GM12878 (cell line): Measurements from ENCODE around the gene DDX49.

Experiments used
- HDAC6 ChIP-seq: fragments of 200-600 bp; sonication (generic); IDR thresholded peaks from one replicate; pipeline ENCODE4 v1.8.0; 2017; ENCODE audit warnings: antibody characterized with exemption; ENCODE audit not compliant: unreplicated experiment
- LARP7 ChIP-seq: fragments of 450-650 bp; IDR thresholded peaks from 2 replicates; pipeline ENCODE4 v1.6.1; 2017; ENCODE audit warnings: mild to moderate bottlenecking
- RAD21 ChIP-seq: IDR thresholded peaks from 2 replicates; pipeline ENCODE4 v1.6.1; 2011; ENCODE audit warnings: mild to moderate bottlenecking, low read depth, low read length, moderate library complexity; ENCODE audit not compliant: insufficient read depth
- SMC3 ChIP-seq: IDR thresholded peaks from 2 replicates; pipeline ENCODE4 v1.6.1; 2011; ENCODE audit warnings: low read length, improper control_type of control experiment, borderline replicate concordance
- SPI1 ChIP-seq: IDR thresholded peaks from 2 replicates; pipeline ENCODE4 v1.6.1; 2011; ENCODE audit warnings: low read depth, mild to moderate bottlenecking, low read length, moderate library complexity, borderline replicate concordance; ENCODE audit not compliant: insufficient read depth
- ZSCAN29 ChIP-seq: fragments of 450-650 bp; IDR thresholded peaks from 2 replicates; pipeline ENCODE4 v1.6.1; 2017; ENCODE audit warnings: mild to moderate bottlenecking, moderate library complexity
- TF ChIP-seq, protein P1 (sequence below), 3 experiments: IDR thresholded peaks in 2 of 3; conservative IDR thresholded peaks in 1 of 3; 2 replicates each; pipeline ENCODE4 v1.5.1; 2011; ENCODE audit warnings: low read depth in 3 of 3, low read length in 3 of 3, mild to moderate bottlenecking in 3 of 3, control low read depth in 2 of 3, moderate library complexity in 2 of 3, inconsistent platforms in 1 of 3, mixed read lengths in 1 of 3; ENCODE audit not compliant: control insufficient read depth in 2 of 3, insufficient read depth in 1 of 3; ENCODE audit errors: extremely low read depth in 1 of 3
- TF ChIP-seq, protein P2 (sequence below): IDR thresholded peaks from 2 replicates; pipeline ENCODE4 v1.6.1; 2012; ENCODE audit warnings: mild to moderate bottlenecking, low read depth, low read length

- TF ChIP-seq, protein P1, sequence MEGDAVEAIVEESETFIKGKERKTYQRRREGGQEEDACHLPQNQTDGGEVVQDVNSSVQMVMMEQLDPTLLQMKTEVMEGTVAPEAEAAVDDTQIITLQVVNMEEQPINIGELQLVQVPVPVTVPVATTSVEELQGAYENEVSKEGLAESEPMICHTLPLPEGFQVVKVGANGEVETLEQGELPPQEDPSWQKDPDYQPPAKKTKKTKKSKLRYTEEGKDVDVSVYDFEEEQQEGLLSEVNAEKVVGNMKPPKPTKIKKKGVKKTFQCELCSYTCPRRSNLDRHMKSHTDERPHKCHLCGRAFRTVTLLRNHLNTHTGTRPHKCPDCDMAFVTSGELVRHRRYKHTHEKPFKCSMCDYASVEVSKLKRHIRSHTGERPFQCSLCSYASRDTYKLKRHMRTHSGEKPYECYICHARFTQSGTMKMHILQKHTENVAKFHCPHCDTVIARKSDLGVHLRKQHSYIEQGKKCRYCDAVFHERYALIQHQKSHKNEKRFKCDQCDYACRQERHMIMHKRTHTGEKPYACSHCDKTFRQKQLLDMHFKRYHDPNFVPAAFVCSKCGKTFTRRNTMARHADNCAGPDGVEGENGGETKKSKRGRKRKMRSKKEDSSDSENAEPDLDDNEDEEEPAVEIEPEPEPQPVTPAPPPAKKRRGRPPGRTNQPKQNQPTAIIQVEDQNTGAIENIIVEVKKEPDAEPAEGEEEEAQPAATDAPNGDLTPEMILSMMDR (IDR thresholded peaks at IDR 0.05 in 2 of 3, conservative IDR thresholded peaks at IDR 0.05 in 1 of 3; ENCODE audit: control insufficient read depth in 2 of 3, extremely low read depth in 1 of 3, insufficient read depth in 1 of 3, low read depth in 3 of 3, low read length in 3 of 3), result no peak
- TF ChIP-seq SPI1, result no peak
- TF ChIP-seq HDAC6, result no peak
- no peak for TF ChIP-seq RAD21
- no peak for TF ChIP-seq LARP7
- TF ChIP-seq, protein P2, sequence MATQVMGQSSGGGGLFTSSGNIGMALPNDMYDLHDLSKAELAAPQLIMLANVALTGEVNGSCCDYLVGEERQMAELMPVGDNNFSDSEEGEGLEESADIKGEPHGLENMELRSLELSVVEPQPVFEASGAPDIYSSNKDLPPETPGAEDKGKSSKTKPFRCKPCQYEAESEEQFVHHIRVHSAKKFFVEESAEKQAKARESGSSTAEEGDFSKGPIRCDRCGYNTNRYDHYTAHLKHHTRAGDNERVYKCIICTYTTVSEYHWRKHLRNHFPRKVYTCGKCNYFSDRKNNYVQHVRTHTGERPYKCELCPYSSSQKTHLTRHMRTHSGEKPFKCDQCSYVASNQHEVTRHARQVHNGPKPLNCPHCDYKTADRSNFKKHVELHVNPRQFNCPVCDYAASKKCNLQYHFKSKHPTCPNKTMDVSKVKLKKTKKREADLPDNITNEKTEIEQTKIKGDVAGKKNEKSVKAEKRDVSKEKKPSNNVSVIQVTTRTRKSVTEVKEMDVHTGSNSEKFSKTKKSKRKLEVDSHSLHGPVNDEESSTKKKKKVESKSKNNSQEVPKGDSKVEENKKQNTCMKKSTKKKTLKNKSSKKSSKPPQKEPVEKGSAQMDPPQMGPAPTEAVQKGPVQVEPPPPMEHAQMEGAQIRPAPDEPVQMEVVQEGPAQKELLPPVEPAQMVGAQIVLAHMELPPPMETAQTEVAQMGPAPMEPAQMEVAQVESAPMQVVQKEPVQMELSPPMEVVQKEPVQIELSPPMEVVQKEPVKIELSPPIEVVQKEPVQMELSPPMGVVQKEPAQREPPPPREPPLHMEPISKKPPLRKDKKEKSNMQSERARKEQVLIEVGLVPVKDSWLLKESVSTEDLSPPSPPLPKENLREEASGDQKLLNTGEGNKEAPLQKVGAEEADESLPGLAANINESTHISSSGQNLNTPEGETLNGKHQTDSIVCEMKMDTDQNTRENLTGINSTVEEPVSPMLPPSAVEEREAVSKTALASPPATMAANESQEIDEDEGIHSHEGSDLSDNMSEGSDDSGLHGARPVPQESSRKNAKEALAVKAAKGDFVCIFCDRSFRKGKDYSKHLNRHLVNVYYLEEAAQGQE, result no peak
- TF ChIP-seq ZSCAN29, result no peak
- no peak for TF ChIP-seq SMC3
Observed at GRCh38 chr19:18967358-18968146, 48.0 kb downstream of the DDX49 start.
